HG02759 (cell line): ENCODE results near the gene CDHR1.

Experiments
- ATAC-seq: cut with Tn5 transposase; IDR thresholded peaks from one replicate; pipeline ENCODE4 v1.9.1; 2021; ENCODE audit warnings: mild to moderate bottlenecking, moderate library complexity; ENCODE audit not compliant: unreplicated experiment

The CDHR1 gene

DNA sequence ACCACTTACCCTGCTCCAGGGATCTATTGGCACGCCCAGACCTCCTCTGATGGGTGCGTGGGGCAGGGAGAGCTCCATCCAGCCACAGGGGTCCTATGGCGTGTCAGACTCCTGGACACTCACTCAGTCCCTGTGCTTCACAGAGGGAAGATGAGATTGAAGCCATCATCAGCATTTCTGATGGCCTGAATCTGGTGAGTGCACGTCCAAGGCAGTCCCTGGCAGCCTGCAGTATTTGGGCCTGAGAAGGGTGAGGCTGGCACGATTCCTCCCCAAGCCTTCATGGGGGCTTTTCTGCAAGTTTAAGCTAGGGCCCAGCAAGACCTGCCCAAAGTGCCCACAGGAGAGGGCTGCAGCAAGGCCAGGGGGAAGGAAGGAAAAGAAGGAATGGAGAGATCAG, 3.3 kb downstream of the CDHR1 start:
- ATAC-seq, result no peak

- no peak for ATAC-seq
These were observed 4.0 kb downstream of the CDHR1 start for GRCh38 chr10:84198206-84198915.

DNA sequence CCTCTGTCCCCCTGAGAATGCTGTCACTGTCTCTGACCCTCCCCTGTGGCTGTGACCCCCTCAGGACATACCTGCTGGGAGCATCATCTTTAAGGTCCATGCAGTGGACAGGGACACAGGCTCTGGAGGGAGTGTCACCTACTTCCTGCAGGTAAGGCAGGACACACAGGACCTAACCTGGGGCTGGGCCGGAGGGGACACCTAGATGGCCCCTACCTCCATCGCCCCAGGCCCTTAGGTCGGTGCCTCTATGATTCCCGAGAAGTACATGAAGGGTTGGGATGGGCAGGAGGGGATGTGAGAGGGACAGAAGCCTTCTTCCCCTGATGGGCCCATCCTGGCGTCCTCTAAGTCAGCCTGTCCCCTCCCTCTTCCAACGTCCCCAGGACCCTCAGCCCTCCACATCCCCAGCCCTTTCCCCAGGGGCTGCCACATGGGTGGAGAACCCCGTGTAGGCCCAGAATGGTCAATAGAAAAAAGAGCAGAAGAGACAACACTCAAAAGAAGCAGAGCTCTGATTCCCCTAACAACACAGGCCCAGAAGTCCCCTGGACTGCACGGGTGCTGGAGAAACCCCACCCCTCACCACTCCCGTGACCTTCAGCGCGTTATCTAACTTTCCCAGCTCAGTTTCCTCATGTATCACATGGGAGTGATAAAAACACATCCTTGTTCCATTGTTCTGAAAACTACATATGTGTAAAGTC, 6.4 kb downstream of the CDHR1 start:
- ATAC-seq, result no peak

GRCh38 chr10:84201244-84201606, 6.9 kb downstream of the CDHR1 start:
- ATAC-seq, result no peak

- no peak for ATAC-seq
These were observed 7.3 kb downstream of the CDHR1 start for GRCh38 chr10:84201682-84202081.

- ATAC-seq, result no peak
These were observed 8.0 kb downstream of the CDHR1 start for GRCh38 chr10:84202349-84202748.

- no peak for ATAC-seq
These were observed 9.8 kb downstream of the CDHR1 start for GRCh38 chr10:84204122-84204521.

DNA sequence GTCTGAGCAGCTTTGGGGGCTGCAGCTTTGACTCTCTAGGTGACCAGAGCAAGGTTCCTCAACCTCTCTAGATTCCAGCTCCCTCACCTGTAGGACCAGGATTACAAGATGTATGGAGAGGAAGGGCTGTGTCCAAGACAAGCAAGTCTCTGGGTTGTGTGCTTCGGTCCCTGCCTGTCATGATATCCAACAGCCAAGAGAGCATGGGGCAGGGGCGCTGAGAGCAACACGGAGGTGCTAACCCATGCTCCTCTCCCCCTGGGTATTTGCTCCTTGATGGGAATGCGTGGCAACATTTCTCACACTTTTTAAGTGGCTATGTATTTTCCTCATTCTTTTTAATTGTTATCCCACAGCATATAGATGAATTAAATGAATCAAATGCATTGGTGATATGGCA, 10.3 kb downstream of the CDHR1 start:
- no peak for ATAC-seq

GRCh38 chr10:84205049-84205852, 10.9 kb downstream of the CDHR1 start:
- peak; percentile 81 for ATAC-seq

DNA sequence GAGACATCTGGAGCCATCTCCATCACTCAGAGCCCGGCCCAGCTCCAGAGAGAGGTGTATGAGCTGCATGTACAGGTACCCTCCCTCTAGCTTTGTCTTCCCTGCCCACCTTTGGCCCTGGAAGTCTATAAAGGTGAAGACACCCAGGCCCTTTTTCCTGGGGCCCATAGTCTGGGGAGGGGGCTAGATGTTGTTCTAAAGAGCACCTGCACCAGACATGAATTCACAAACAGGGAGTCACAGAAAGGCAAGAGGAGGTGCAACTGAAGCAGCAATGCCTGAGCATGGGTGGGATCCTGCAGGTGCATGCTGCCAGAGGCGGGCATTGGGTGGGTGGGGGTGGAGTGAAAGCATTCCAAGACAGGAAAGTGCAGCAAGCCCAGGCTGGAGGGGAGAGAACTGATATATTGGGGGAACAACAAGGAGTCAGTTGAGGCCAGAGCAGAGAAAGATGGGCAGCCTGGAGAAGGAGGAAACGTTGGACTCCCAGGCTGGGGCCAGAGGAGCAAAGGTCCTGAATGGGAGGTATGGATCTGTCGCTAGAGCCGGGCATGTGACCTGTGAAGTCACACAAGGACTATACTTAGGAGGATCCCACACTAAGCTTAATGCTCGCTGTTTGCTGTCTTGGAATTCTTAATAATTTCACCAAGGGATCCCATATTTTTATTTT, 11.7 kb downstream of the CDHR1 start:
- ATAC-seq, result no peak

DNA sequence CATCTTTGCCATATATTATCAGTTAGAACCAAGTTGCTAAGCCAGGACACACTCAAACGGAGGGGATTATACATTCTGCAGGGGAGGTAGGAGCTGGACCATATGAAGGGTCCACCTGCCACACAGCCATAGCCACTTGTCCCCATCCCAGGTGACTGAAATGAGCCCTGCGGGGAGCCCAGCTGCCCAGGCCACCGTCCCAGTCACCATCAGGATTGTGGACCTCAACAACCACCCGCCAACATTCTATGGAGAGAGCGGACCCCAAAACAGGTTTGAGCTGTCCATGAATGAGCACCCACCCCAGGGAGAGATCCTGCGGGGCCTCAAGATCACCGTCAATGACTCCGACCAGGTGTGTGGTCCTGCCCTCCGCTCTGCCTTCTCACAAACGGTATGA, 13.7 kb downstream of the CDHR1 start:
- no peak for ATAC-seq

DNA sequence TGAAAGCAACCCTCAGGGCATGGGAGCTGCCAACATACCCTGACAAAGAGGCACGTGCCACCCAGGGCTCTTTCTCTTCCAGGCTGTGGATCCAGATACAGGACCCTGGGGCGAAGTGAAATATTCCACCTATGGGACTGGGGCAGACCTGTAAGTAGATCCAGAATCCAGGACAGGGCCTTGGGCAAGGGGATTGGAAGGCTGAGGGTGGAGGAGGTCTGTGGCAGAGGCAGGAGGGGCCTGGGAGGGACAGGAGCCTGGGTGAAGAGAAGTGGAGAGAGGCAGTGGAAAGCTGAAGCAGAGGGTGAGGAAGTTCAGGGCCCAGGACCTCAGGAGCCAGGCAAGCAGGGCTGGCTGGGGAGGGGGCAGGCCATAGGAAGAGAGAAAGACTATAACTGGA, 17.2 kb downstream of the CDHR1 start:
- no peak for ATAC-seq

- no peak for ATAC-seq
These were observed 17.7 kb downstream of the CDHR1 start for GRCh38 chr10:84212014-84212413.

GRCh38 chr10:84213076-84213475, 18.7 kb downstream of the CDHR1 start:
- ATAC-seq, result no peak

DNA sequence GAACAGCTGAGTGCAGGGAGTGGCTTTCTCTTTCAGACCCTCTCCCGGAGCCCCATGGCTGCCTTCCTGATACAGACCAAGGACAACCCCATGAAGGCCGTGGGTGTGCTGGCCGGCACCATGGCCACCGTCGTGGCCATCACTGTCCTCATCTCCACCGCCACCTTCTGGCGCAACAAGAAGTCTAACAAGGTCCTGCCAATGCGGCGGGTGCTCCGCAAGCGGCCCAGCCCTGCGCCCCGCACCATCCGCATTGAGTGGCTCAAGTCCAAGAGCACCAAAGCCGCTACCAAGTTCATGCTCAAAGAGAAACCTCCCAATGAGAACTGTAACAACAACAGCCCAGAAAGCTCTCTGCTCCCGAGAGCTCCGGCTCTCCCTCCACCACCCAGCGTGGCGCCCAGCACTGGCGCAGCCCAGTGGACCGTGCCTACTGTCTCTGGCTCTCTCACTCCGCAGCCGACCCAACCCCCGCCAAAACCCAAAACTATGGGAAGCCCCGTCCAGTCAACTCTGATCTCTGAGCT, 19.8 kb downstream of the CDHR1 start:
- peak; percentile 45 for ATAC-seq

DNA sequence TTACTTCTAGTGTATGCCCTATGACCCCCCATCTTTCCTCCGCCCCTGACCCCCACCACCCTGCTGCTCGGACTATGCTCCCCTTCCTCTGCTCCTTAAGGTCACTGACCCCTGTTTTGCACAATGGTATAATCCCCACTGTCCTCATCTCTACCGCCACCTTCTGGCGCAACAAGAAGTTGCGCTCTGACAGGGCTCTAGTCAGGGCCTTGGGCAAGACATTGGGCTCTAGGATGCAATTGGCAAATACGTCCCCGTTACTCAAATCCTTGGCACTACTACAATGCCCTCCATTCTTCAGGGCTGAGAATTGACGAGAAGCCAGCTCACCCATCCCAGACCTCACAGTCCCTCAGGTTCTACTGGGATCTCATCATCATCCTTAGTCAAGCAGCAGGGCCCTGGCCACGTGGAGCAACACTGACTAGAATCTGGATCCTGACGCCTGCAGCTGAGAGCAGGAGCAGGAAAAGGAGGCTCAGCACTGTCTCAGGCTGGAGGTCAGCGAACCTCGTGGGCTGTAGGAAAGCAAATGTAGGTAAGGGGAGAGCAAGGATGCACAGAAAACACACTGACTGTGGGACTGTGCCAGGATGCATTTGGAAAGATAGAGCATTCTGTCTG, 20.4 kb downstream of the CDHR1 start:
- ATAC-seq, result peak; percentile 90

DNA sequence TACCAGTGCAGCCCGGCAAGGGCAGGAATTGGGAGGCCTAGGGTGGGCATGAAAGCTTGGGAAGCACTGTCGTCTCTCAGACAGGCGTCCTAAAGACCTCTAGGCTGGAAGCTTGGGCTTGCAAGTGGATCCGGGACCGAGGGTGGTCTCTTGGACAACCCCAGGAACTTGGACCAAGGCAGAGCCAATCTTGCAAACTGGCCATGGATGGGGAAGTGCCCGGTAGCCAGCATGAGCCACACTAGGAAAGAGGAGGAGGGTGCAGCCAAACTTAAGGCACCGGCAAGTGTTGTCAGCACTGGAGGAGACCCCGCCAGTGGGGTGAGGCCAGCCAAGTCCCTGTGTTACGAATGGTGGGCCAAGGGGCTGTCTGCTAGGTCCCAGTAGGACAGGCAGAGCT, 22.5 kb downstream of the CDHR1 start:
- ATAC-seq, result no peak

DNA sequence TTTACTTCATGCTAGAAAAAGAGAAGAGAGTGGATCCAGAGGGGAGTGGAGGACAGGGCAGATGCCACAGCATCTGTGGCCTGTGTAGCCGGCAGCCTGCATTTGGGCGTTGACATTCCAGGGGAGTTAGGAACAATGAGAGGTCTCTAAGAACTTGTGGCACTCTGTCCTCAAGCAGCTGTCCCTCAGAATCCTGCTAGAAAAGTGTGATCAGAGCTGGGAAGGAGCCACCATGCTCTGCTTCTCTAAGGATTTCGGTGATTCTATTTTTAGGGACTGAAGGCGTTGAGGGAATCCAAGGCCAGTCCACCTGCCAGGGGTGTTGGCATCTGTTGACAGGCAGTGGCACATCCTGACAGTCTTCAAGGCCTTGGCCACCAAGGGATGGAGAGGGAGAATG, 23.4 kb downstream of the CDHR1 start:
- ATAC-seq, result no peak

GRCh38 chr10:84221916-84222315, 27.6 kb downstream of the CDHR1 start:
- no peak for ATAC-seq

GRCh38 chr10:84224411-84225028, 30.2 kb downstream of the CDHR1 start:
- no peak for ATAC-seq
